OCI-LY7 (cell line): ENCODE measurements around the gene RAD51B. TPM values are rescaled to one million over a fixed set of nuclear protein-coding genes. Genes with fewer than 3 reads are reported as not detected.

Experiments used
- BruUV-seq: library from RNA; stranded (reverse); fragments of 400-500 nt; replicated peaks from 2 replicates; lab custom pipeline; 2021; lab: Mats Ljungman, UMichigan
- CTCF ChIA-PET: fragments of 300-600 bp; sonication (Branson Sonifier 250); formaldehyde crosslinking; loops from one replicate; lab custom pipeline; 2022; ENCODE audit warnings: antibody characterized with exemption; ENCODE audit not compliant: unreplicated experiment; lab: Charles Lee
- POLR2A ChIA-PET: fragments of 300-600 bp; sonication (Branson Sonifier 250); formaldehyde crosslinking; loops from one replicate; lab custom pipeline; 2022; ENCODE audit warnings: antibody characterized with exemption; lab: Charles Lee
- DNase-seq: peaks from one replicate; pipeline ENCODE4 v3.0.0-alpha.2; 2015; ENCODE audit warnings: low spot score
- H2AFZ ChIP-seq: fragments of 200-600 bp; sonication (generic), shearing (Covaris generic); 2 replicates; pipeline ENCODE4 v1.6.1; 2014; ENCODE audit warnings: mild to moderate bottlenecking, antibody characterized with exemption, low read length, moderate library complexity
- H3K27ac ChIP-seq: fragments of 200-600 bp; sonication (generic); 2 replicates; pipeline ENCODE4 v1.5.1; 2014; ENCODE audit warnings: mixed run types, low read depth, mild to moderate bottlenecking, moderate library complexity, low read length, inconsistent platforms; ENCODE audit not compliant: poor library complexity, severe bottlenecking
- H3K36me3 ChIP-seq: fragments of 200-600 bp; sonication (generic); 2 replicates; pipeline ENCODE4 v1.6.1; 2014; ENCODE audit warnings: mild to moderate bottlenecking, antibody characterized with exemption, low read length, moderate library complexity, mixed read lengths; ENCODE audit not compliant: insufficient read depth
- H3K4me1 ChIP-seq: fragments of 200-600 bp; sonication (generic); 2 replicates; pipeline ENCODE4 v1.5.1; 2014; ENCODE audit warnings: mild to moderate bottlenecking, low read length; ENCODE audit not compliant: insufficient read depth, poor library complexity, severe bottlenecking
- H3K4me2 ChIP-seq: fragments of 200-600 bp; sonication (generic); 2 replicates; pipeline ENCODE4 v1.6.1; 2014; ENCODE audit warnings: mild to moderate bottlenecking, low read length
- H3K4me3 ChIP-seq: fragments of 200-600 bp; sonication (generic); 2 replicates; pipeline ENCODE4 v1.5.1; 2014; ENCODE audit warnings: mild to moderate bottlenecking, low read depth, low read length; ENCODE audit not compliant: poor library complexity, severe bottlenecking
- H3K79me2 ChIP-seq: fragments of 200-600 bp; sonication (generic); 2 replicates; pipeline ENCODE4 v1.6.1; 2016; ENCODE audit warnings: low read depth, mild to moderate bottlenecking, low read length, moderate library complexity, mixed read lengths; ENCODE audit not compliant: insufficient read depth
- H3K9me2 ChIP-seq: fragments of 200-600 bp; sonication (generic); 2 replicates; pipeline ENCODE4 v1.6.1; 2016; ENCODE audit warnings: mild to moderate bottlenecking, low read length, mixed read lengths; ENCODE audit not compliant: insufficient read depth
- H3K9me3 ChIP-seq: fragments of 200-600 bp; sonication (generic); 2 replicates; pipeline ENCODE4 v1.6.1; 2014; ENCODE audit warnings: mild to moderate bottlenecking, mixed run types, low read length, mixed read lengths
- H4K20me1 ChIP-seq: fragments of 200-600 bp; sonication (generic); 2 replicates; pipeline ENCODE4 v1.6.1; 2014; ENCODE audit warnings: mild to moderate bottlenecking, antibody characterized with exemption, low read length, moderate library complexity, mixed read lengths; ENCODE audit not compliant: insufficient read depth
- CTCF ChIP-seq: fragments of 200-600 bp; sonication (generic); conservative IDR thresholded peaks from 2 replicates; pipeline ENCODE4 v1.5.1; 2014; ENCODE audit warnings: mild to moderate bottlenecking, antibody characterized with exemption, low read length, moderate library complexity, mixed read lengths
- EZH2phosphoT487 ChIP-seq: fragments of 200-600 bp; sonication (generic); IDR thresholded peaks from 2 replicates; pipeline ENCODE4 v1.6.1; 2018; ENCODE audit warnings: low read depth, borderline replicate concordance, mild to moderate bottlenecking, mixed run types, antibody characterized with exemption, low read length, moderate library complexity, mixed read lengths
- intact Hi-C: fragments of 100-400 bp; cut with micrococcal nuclease; formaldehyde crosslinking; loops from one replicate; pipeline ENCODE4 v1.10.0; 2022; ENCODE audit not compliant: unreplicated experiment
- total RNA-seq, 2 experiments: library from RNA; depleted of rRNA in 1 of 2; stranded (reverse); fragments of >200 nt in 1 of 2; shearing (Covaris generic) in 1 of 2; gene quantifications; 2 replicates each; pipeline ENCODE4 v1.2.3, GENCODE V29; 2014 to 2022

Gene RAD51B
- total RNA-seq, 2 experiments from 2014 or later: 41.4 to 89.9 TPM

GRCh38 chr14:68131907-68132306 is 312.3 kb downstream of the RAD51B start:
- CTCF ChIA-PET: interaction anchor here (1.0 kb wide), 1 partner anchor 32 kb away, joined by 5 read pairs; no protein-coding TSS in a partner anchor

GRCh38 chr14:68132563-68133121 is 313.1 kb downstream of the RAD51B start:
- ChIA-PET CTCF (interaction anchor here (1.0 kb wide), 1 partner anchor 33 kb away, joined by 5 read pairs; no protein-coding TSS in a partner anchor), POLR2A (interaction anchor here (1.0 kb wide), 1 partner anchor 167 kb away, joined by 3 read pairs; no protein-coding TSS in a partner anchor)
- H3K79me2 ChIP-seq: no peaks in the 10 kb centered on the region
- H3K4me2 ChIP-seq: no peak overlapping the region
- TF ChIP-seq EZH2phosphoT487 (no peak), CTCF (no peak)
- no peaks in the 10 kb centered on the region for H3K9me3 ChIP-seq
- no TSS peak for BruUV-seq
- no peaks in the 10 kb centered on the region for H3K9me2 ChIP-seq
- no peak overlapping the region for H2AFZ ChIP-seq
- H3K4me3 ChIP-seq: no peak overlapping the region
- DNase-seq: no peak
- no peaks in the 10 kb centered on the region for H4K20me1 ChIP-seq
- no peaks in the 10 kb centered on the region for H3K4me1 ChIP-seq
- intact Hi-C loops: no loop called here
- H3K36me3 ChIP-seq: no peaks in the 10 kb centered on the region
- H3K27ac ChIP-seq: no peak overlapping the region

More at GRCh38 chr14:68131907-68132306, 312.3 kb downstream of the RAD51B start:
- Histone ChIP-seq H2AFZ (no peak overlapping the region), H3K4me2 (no peak overlapping the region), H3K79me2 (no peaks in the 10 kb centered on the region), H3K9me2 (no peaks in the 10 kb centered on the region), H3K36me3 (no peaks in the 10 kb centered on the region), H3K9me3 (no peaks in the 10 kb centered on the region), H3K4me3 (no peak overlapping the region), H3K4me1 (no peaks in the 10 kb centered on the region), H3K27ac (no peak overlapping the region), H4K20me1 (no peaks in the 10 kb centered on the region)
- no peak for DNase-seq
- TF ChIP-seq CTCF (no peak), EZH2phosphoT487 (no peak)
- POLR2A ChIA-PET: interaction anchor here (1.0 kb wide), 1 partner anchor 166 kb away, joined by 3 read pairs; no protein-coding TSS in a partner anchor
- intact Hi-C loops: no loop called here
- BruUV-seq: no TSS peak

GRCh38 chr14:68133856-68134255 is 314.3 kb downstream of the RAD51B start:
- intact Hi-C loops: no loop called here
- Histone ChIP-seq H4K20me1 (no peaks in the 10 kb centered on the region), H3K36me3 (no peaks in the 10 kb centered on the region), H3K9me3 (no peaks in the 10 kb centered on the region), H3K4me2 (no peak overlapping the region), H3K27ac (no peak overlapping the region), H3K79me2 (no peaks in the 10 kb centered on the region), H3K4me1 (no peaks in the 10 kb centered on the region), H3K9me2 (no peaks in the 10 kb centered on the region), H3K4me3 (no peak overlapping the region), H2AFZ (no peak overlapping the region)
- no peak for DNase-seq
- TF ChIP-seq CTCF (no peak), EZH2phosphoT487 (no peak)
- ChIA-PET CTCF (no interaction called here), POLR2A (no interaction called here)
- BruUV-seq: no TSS peak
